IPS-20b (cell line): Measurements from ENCODE around the gene DSCAM.

Experiments used
- H3K27ac ChIP-seq: one replicate; pipeline ENCODE4 v1.5.1; 2013; ENCODE audit warnings: low read length
- H3K27me3 ChIP-seq: 2 replicates; pipeline ENCODE4 v1.6.1; 2013; ENCODE audit warnings: mild to moderate bottlenecking, low read length, inconsistent platforms; ENCODE audit not compliant: insufficient read depth
- H3K36me3 ChIP-seq: 2 replicates; pipeline ENCODE4 v1.6.1; 2013; ENCODE audit warnings: low read depth, mild to moderate bottlenecking, inconsistent platforms, low read length, moderate library complexity; ENCODE audit not compliant: insufficient read depth
- H3K4me1 ChIP-seq: 2 replicates; pipeline ENCODE4 v1.6.1; 2013; ENCODE audit warnings: mild to moderate bottlenecking, control low read depth, inconsistent platforms, low read length, moderate library complexity; ENCODE audit not compliant: insufficient read depth
- H3K4me3 ChIP-seq: 2 replicates; pipeline ENCODE4 v1.5.1; 2013; ENCODE audit warnings: mild to moderate bottlenecking, low read length, inconsistent platforms
- H3K9ac ChIP-seq: 2 replicates; pipeline ENCODE4 v1.6.1; 2013; ENCODE audit warnings: low read depth, mild to moderate bottlenecking, inconsistent platforms, low read length, moderate library complexity
- H3K9me3 ChIP-seq: 2 replicates; pipeline ENCODE4 v1.6.1; 2013; ENCODE audit warnings: mild to moderate bottlenecking, low read depth, low read length, inconsistent platforms; ENCODE audit not compliant: insufficient read depth

Gene DSCAM

DNA sequence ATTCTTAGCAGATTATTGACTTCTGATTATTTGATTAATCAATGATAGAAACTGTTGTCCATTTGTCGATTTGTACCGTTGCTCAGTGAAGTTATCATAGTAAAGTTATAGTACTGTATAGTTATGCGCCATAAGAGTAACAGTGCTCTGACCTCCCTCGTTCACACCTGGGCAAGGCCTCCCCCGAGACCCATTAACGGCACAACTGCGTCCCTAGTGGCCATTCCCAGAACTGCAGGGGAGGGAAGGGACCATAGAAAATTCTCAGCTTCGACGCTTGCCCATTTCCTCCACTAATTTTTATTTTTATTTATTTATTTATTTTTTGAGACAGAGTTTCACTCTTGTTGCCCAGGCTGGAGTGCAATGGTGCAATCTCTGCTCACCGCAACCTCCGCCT is 334.4 kb downstream of the DSCAM start:
- Histone ChIP-seq H3K27ac (no peak overlapping the region), H3K27me3 (no peaks in the 10 kb centered on the region), H3K9ac (no peak overlapping the region), H3K4me1 (peaks cover 6% of the 10 kb centered on the region; the same call in 1 of the 2 replicates), H3K4me3 (no peak overlapping the region), H3K9me3 (no peaks in the 10 kb centered on the region), H3K36me3 (no peaks in the 10 kb centered on the region)

- Histone ChIP-seq H3K27ac (no peak overlapping the region), H3K4me1 (no peaks in the 10 kb centered on the region), H3K9ac (no peak overlapping the region), H3K9me3 (no peaks in the 10 kb centered on the region), H3K4me3 (no peak overlapping the region), H3K27me3 (no peaks in the 10 kb centered on the region), H3K36me3 (no peaks in the 10 kb centered on the region)
Observed at GRCh38 chr21:40507978-40508377, 339.0 kb downstream of the DSCAM start.

- H3K27ac ChIP-seq, result no peak overlapping the region
- no peaks in the 10 kb centered on the region for H3K36me3 ChIP-seq
- H3K9ac ChIP-seq, result no peak overlapping the region
- H3K4me3 ChIP-seq, result no peak overlapping the region
- no peaks in the 10 kb centered on the region for H3K9me3 ChIP-seq
- no peaks in the 10 kb centered on the region for H3K4me1 ChIP-seq
- no peaks in the 10 kb centered on the region for H3K27me3 ChIP-seq
Observed at GRCh38 chr21:40505681-40506080, 341.3 kb downstream of the DSCAM start.

DNA sequence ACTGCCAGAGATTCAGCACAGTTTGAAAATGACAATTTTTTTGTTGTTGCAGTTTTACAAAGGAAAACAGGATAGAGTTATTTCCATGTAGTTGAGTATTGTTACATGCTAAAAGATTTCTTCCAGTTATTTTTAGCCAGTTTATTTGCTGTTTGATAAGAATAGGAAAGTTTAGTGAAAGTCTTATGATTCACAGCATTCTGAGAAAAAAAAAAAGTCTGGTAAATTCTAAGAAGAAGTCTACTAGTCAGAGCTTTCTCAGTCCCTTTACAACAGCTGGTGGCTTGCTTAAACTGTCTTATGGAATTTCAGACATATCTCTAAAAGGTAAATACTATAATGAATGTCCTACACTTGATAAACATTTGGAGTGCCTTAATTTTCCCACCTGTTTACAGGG is 341.7 kb downstream of the DSCAM start:
- H3K36me3 ChIP-seq, result no peaks in the 10 kb centered on the region
- H3K27me3 ChIP-seq, result no peaks in the 10 kb centered on the region
- no peak overlapping the region for H3K27ac ChIP-seq
- no peak overlapping the region for H3K4me3 ChIP-seq
- H3K4me1 ChIP-seq, result no peaks in the 10 kb centered on the region
- no peaks in the 10 kb centered on the region for H3K9me3 ChIP-seq
- no peak overlapping the region for H3K9ac ChIP-seq

DNA sequence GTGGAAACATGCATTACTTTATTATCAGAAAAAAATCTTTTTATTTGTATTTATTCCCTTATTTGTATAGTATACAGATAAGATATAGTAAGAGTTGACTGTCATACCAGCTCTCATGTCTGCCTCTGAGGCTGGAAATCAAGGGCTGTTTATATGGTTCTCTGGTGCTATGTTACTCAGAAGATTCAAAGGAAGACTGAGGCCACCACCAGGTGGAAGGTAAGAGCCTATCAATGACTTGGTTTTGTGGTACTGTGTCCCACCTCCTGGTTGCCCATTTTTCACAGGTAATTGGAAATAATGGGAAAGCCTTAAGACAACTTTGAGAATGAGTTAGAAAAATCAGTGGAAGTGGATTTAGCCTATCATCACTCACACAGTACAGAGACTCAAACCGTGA is 342.1 kb downstream of the DSCAM start:
- Histone ChIP-seq H3K4me1 (no peaks in the 10 kb centered on the region), H3K9ac (no peak overlapping the region), H3K4me3 (no peak overlapping the region), H3K27me3 (no peaks in the 10 kb centered on the region), H3K9me3 (no peaks in the 10 kb centered on the region), H3K27ac (no peak overlapping the region), H3K36me3 (no peaks in the 10 kb centered on the region)

DNA sequence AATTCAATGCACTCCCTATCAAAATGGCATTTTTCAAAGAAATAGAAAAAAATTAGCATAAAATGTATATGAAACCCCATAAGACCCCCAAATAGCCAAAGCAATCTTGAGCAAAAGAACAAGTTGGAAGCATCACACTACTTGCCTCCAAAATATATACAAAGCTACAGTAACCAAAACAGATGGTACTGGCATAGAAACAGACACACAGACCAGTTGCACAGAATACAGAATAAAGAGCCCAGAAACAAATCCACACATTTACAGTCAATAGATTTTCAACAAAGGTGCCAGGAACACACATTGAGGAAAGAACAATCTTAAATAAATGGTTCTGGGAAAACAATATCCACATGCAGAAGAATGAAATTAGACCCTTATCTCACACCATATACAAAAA is 350.8 kb downstream of the DSCAM start:
- no peaks in the 10 kb centered on the region for H3K36me3 ChIP-seq
- no peak overlapping the region for H3K9ac ChIP-seq
- H3K9me3 ChIP-seq, result peaks cover 5% of the 10 kb centered on the region; the same call in 1 of the 2 replicates
- no peak overlapping the region for H3K27ac ChIP-seq
- H3K4me3 ChIP-seq, result no peak overlapping the region
- H3K4me1 ChIP-seq, result no peaks in the 10 kb centered on the region
- H3K27me3 ChIP-seq, result no peaks in the 10 kb centered on the region

DNA sequence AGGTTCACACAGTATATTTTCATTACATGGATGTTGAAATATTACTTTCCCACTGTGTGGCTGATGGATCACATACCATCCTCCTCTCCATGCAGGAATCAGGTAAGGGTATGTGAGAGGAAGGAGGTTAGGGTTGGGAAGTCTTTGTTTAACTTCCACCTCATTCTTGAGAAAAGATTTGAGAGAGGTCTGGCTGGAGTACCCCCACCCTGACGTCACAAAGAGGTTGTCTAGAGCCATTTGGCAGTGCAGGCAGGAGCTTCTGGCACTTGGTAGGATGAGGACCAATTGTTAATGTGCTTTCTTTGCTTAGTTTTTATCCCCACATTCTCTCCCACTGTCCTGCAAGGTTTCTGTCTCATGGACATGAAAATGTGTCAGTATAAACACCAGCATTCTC is 356.6 kb downstream of the DSCAM start:
- no peak overlapping the region for H3K9ac ChIP-seq
- no peak overlapping the region for H3K4me3 ChIP-seq
- H3K36me3 ChIP-seq, result no peaks in the 10 kb centered on the region
- peaks cover 8% of the 10 kb centered on the region for H3K9me3 ChIP-seq
- H3K27me3 ChIP-seq, result no peaks in the 10 kb centered on the region
- no peak overlapping the region for H3K27ac ChIP-seq
- no peaks in the 10 kb centered on the region for H3K4me1 ChIP-seq

GRCh38 chr21:40489001-40489400 is 358.0 kb downstream of the DSCAM start:
- Histone ChIP-seq H3K4me3 (no peak overlapping the region), H3K27me3 (no peaks in the 10 kb centered on the region), H3K9ac (no peak overlapping the region), H3K36me3 (no peaks in the 10 kb centered on the region), H3K27ac (no peak overlapping the region), H3K4me1 (no peaks in the 10 kb centered on the region), H3K9me3 (peaks cover 8% of the 10 kb centered on the region)

DNA sequence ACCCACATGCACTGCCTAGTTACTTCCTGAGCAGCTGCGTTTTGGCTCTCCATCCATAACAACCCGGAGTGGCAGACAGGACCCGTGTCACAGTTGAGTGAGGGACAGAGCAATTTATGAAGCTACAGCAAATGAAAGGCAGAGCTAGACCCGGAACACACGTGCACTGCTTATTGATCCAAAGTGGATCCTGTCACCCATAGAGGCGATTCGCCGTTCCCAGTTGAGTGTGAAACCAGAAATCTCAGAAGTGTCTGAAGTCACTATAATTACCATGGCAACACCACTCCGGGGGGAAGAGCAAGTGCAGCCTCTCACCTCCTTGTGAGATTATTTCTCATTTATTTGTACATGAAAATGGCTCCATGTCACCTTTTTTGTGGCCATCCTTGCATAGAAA is 365.2 kb downstream of the DSCAM start:
- Histone ChIP-seq H3K4me1 (no peaks in the 10 kb centered on the region), H3K4me3 (no peak overlapping the region), H3K9ac (no peak overlapping the region), H3K27me3 (no peaks in the 10 kb centered on the region), H3K36me3 (no peaks in the 10 kb centered on the region), H3K9me3 (no peaks in the 10 kb centered on the region), H3K27ac (no peak overlapping the region)

- Histone ChIP-seq H3K4me1 (no peaks in the 10 kb centered on the region), H3K27ac (no peak overlapping the region), H3K36me3 (no peaks in the 10 kb centered on the region), H3K9ac (no peak overlapping the region), H3K4me3 (no peak overlapping the region), H3K9me3 (no peaks in the 10 kb centered on the region), H3K27me3 (no peaks in the 10 kb centered on the region)
Observed at GRCh38 chr21:40474513-40474912, 372.4 kb downstream of the DSCAM start.

DNA sequence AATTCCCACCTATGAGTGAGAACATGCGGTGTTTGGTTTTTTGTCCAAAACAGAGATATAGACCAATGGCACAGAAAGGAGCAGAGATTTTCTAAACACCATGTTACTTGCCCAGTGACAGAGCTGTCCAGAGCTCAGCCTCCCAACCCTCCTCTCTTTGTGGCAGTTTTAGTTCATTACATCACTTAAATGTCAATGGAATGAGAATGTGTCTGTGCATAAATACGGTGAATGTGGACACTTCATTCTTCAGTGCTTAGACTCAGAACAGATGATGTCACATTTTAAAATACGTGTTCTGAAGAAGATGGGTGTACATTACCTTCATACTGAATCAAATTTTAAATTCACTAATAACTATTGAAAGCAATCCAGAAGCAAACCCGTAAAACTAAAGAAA is 374.9 kb downstream of the DSCAM start:
- Histone ChIP-seq H3K27me3 (no peaks in the 10 kb centered on the region), H3K9me3 (no peaks in the 10 kb centered on the region), H3K9ac (no peak overlapping the region), H3K27ac (no peak overlapping the region), H3K36me3 (no peaks in the 10 kb centered on the region), H3K4me3 (no peak overlapping the region), H3K4me1 (no peaks in the 10 kb centered on the region)

DNA sequence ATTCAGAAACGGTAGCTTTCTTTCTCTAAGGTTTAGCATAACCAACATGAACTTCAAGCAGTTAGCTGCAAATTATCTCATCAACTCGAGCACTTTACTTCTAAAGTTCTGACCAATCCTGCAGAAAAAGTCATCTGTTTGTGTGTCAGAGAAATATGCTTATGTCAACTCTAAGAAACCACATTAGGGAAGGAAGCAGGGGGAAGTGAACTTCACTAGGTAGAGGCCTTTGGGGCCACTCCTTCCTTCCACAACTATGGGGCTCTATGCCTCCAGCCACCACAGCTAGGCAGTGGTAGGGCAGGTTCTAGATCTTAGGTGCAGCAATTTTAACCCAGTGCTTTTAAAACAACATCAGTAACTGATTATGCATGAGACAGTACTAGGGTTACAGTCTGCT is 375.9 kb downstream of the DSCAM start:
- Histone ChIP-seq H3K27ac (no peak overlapping the region), H3K4me3 (no peak overlapping the region), H3K9ac (no peak overlapping the region), H3K27me3 (no peaks in the 10 kb centered on the region), H3K4me1 (no peaks in the 10 kb centered on the region), H3K9me3 (no peaks in the 10 kb centered on the region), H3K36me3 (no peaks in the 10 kb centered on the region)
